Uterus (tissue), 2 donors: ENCODE results near the gene DERL3.

Experiments used
- POLR2A ChIP-seq, 2 donors: fragments of 450-650 bp; IDR thresholded peaks; one replicate each; pipeline ENCODE4 v1.6.1; 2016; ENCODE audit warnings: antibody characterized with exemption in 2 of 2, mild to moderate bottlenecking in 1 of 2, moderate library complexity in 1 of 2
- TF ChIP-seq, protein P1 (sequence below), 4 experiments: fragments of 200-600 bp in 2 of 4; fragments of 450-650 bp in 2 of 4; sonication (generic) in 2 of 4; IDR thresholded peaks; one replicate each; pipeline ENCODE4 v1.5.1; 2016 to 2019; ENCODE audit warnings: antibody characterized with exemption in 4 of 4, mild to moderate bottlenecking in 2 of 4, moderate library complexity in 1 of 4

DNA sequence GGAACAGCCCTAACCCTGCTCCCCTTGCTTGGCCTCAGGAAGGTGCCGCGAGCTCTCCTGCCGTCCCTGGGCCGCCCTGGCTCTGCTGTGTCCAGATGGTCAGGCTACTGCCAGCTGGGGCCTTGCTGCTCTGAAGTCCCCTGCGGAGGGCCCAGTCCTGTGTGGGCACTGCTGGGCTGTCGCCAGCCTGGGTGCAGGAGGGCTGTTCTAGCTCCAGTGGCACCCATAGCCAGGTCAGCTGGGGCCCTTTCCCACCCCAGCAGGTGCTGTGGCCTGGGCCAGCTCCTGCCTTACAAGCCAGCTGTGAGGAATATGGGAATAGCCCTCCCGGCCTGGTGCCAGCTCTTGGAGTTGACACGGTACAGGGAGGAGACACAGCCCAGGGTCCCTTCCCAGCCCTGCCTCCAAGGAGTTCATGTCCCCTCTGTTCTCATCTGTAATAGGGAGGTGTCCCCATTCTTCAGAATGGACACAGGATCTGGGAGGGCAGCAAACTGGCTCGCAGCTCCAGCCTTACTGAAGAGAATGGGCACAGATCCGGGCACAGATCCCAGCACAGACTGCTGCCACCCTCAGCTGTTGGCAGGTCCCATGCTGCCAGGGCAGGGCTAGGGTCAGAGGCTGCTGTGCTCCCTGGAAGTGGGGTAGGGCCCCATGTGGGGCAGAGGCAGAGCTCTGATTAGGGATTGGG is 3.9 kb downstream of the DERL3 start:
- TF ChIP-seq, protein P1, sequence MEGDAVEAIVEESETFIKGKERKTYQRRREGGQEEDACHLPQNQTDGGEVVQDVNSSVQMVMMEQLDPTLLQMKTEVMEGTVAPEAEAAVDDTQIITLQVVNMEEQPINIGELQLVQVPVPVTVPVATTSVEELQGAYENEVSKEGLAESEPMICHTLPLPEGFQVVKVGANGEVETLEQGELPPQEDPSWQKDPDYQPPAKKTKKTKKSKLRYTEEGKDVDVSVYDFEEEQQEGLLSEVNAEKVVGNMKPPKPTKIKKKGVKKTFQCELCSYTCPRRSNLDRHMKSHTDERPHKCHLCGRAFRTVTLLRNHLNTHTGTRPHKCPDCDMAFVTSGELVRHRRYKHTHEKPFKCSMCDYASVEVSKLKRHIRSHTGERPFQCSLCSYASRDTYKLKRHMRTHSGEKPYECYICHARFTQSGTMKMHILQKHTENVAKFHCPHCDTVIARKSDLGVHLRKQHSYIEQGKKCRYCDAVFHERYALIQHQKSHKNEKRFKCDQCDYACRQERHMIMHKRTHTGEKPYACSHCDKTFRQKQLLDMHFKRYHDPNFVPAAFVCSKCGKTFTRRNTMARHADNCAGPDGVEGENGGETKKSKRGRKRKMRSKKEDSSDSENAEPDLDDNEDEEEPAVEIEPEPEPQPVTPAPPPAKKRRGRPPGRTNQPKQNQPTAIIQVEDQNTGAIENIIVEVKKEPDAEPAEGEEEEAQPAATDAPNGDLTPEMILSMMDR (IDR thresholded peaks at IDR 0.05) = no peak
- no peak for TF ChIP-seq POLR2A (IDR thresholded peaks at IDR 0.05)
